SK-N-SH (cell line): ENCODE results near the gene PKNOX2. TPM values are rescaled to one million over a fixed set of nuclear protein-coding genes. Genes with fewer than 3 reads are reported as not detected.

Experiments used
- CTCF ChIA-PET: fragments of 300-600, 350-600 bp; formaldehyde crosslinking; extraction: SDS; loops from one replicate; lab custom pipeline; 2021; lab: Yijun Ruan, JAX
- POLR2A ChIA-PET: fragments of 350-600 bp; sonication (Branson Sonifier 250); formaldehyde crosslinking; extraction: SDS; loops from one replicate; lab custom pipeline; 2020; ENCODE audit warnings: antibody characterized with exemption, inconsistent platforms; lab: Yijun Ruan, JAX
- DNase-seq: peaks from one replicate; pipeline ENCODE4 v3.0.0; 2012
- H2AFZ ChIP-seq: fragments of 200-600 bp; sonication (generic); 2 replicates; pipeline ENCODE4 v1.8.1; 2016; ENCODE audit warnings: antibody characterized with exemption, mild to moderate bottlenecking, low read depth
- H3F3A ChIP-seq: fragments of 200-600 bp; sonication (generic); replicated peaks from 2 replicates; pipeline ENCODE3; 2016; ENCODE audit warnings: antibody characterized with exemption, mild to moderate bottlenecking; ENCODE audit not compliant: insufficient read depth
- H3K27ac ChIP-seq, 2 experiments: fragments of 200-500 bp in 1 of 2; fragments of 200-600 bp in 1 of 2; sonication (Bioruptor generic) in 1 of 2; sonication (generic), shearing (Covaris generic) in 1 of 2; 2 replicates each; pipeline versions ENCODE4 v1.5.1 to v1.6.1; 2014 to 2016; ENCODE audit warnings: low read depth in 2 of 2, inconsistent platforms in 1 of 2, low read length in 1 of 2, mild to moderate bottlenecking in 1 of 2, mixed read lengths in 1 of 2
- H3K27me3 ChIP-seq: fragments of 200-600 bp; sonication (generic), shearing (Covaris generic); 2 replicates; pipeline ENCODE4 v1.6.1; 2016; ENCODE audit warnings: mixed run types; ENCODE audit not compliant: insufficient read depth
- H3K36me3 ChIP-seq, 2 experiments: fragments of 200-500 bp in 1 of 2; fragments of 200-600 bp in 1 of 2; sonication (Bioruptor generic) in 1 of 2; sonication (generic) in 1 of 2; replicated peaks in 1 of 2; 2 replicates each; pipeline versions ENCODE3 to v1.5.1; 2014 to 2016; ENCODE audit warnings: low read length in 1 of 2, mild to moderate bottlenecking in 1 of 2; ENCODE audit not compliant: insufficient read depth in 2 of 2, control insufficient read depth in 1 of 2
- H3K4me1 ChIP-seq, 2 experiments: fragments of 200-500 bp in 1 of 2; fragments of 200-600 bp in 1 of 2; sonication (Bioruptor generic) in 1 of 2; sonication (generic), shearing (Covaris generic) in 1 of 2; 2 replicates each; pipeline versions ENCODE4 v1.5.1 to v1.6.1; 2014 to 2016; ENCODE audit warnings: low read depth in 1 of 2, low read length in 1 of 2, mixed run types in 1 of 2; ENCODE audit not compliant: insufficient read depth in 2 of 2, control insufficient read depth in 1 of 2
- H3K4me2 ChIP-seq: fragments of 200-600 bp; sonication (generic), shearing (Covaris generic); 2 replicates; pipeline ENCODE4 v1.6.1; 2017; ENCODE audit warnings: mixed run types
- H3K4me3 ChIP-seq, 2 experiments: fragments of 200-500 bp in 1 of 2; fragments of 200-600 bp in 1 of 2; sonication (Bioruptor generic) in 1 of 2; sonication (generic), shearing (Covaris generic) in 1 of 2; 2 replicates each; pipeline versions ENCODE4 v1.5.1 to v1.8.1; 2014 to 2016; ENCODE audit warnings: low read depth in 2 of 2, inconsistent platforms in 1 of 2, low read length in 1 of 2, mild to moderate bottlenecking in 1 of 2, mixed read lengths in 1 of 2, moderate library complexity in 1 of 2
- H3K79me2 ChIP-seq: fragments of 200-600 bp; sonication (generic); 2 replicates; pipeline ENCODE4 v1.8.1; 2017; ENCODE audit warnings: mild to moderate bottlenecking; ENCODE audit not compliant: insufficient read depth
- H3K9ac ChIP-seq: fragments of 200-600 bp; sonication (generic); 2 replicates; pipeline ENCODE4 v1.6.1; 2017; ENCODE audit warnings: mixed run types
- H3K9me2 ChIP-seq: fragments of 200-600 bp; sonication (generic); 2 replicates; pipeline ENCODE4 v1.6.1; 2017; ENCODE audit warnings: mixed run types
- H3K9me3 ChIP-seq: fragments of 200-600 bp; sonication (generic); 2 replicates; pipeline ENCODE4 v1.6.1; 2017; ENCODE audit warnings: mixed run types, mild to moderate bottlenecking, moderate library complexity
- H4K20me1 ChIP-seq: fragments of 200-600 bp; sonication (generic); 2 replicates; pipeline ENCODE4 v1.6.1; 2017; ENCODE audit warnings: mild to moderate bottlenecking, mixed run types; ENCODE audit not compliant: insufficient read depth
- ELF1 ChIP-seq: IDR thresholded peaks from 2 replicates; pipeline ENCODE4 v1.4.0; 2012
- EZH2phosphoT487 ChIP-seq: fragments of 200-600 bp; sonication (generic); IDR thresholded peaks from 2 replicates; pipeline ENCODE4 v1.6.1; 2017; ENCODE audit warnings: low read depth, mixed run types, mild to moderate bottlenecking, antibody characterized with exemption, moderate library complexity, borderline replicate concordance
- GABPA ChIP-seq: IDR thresholded peaks from 2 replicates; pipeline ENCODE4 v1.4.0; 2012; ENCODE audit warnings: low read depth, mild to moderate bottlenecking
- MAX ChIP-seq: IDR thresholded peaks from 2 replicates; pipeline ENCODE4 v1.4.0; 2012; ENCODE audit warnings: low read depth
- MEF2A ChIP-seq: IDR thresholded peaks from 2 replicates; pipeline ENCODE4 v1.4.0; 2012; ENCODE audit warnings: low read depth, borderline replicate concordance
- NFIC ChIP-seq: IDR thresholded peaks from 2 replicates; pipeline ENCODE4 v1.4.0; 2012; ENCODE audit warnings: borderline replicate concordance
- NRF1 ChIP-seq: IDR thresholded peaks from 2 replicates; pipeline ENCODE4 v1.6.1; 2012; ENCODE audit warnings: low read depth, mild to moderate bottlenecking, low read length
- RAD21 ChIP-seq: IDR thresholded peaks from 2 replicates; pipeline ENCODE4 v1.6.1; 2012; ENCODE audit warnings: mild to moderate bottlenecking, low read length
- RCOR1 ChIP-seq: fragments of 150-350 bp; IDR thresholded peaks from 2 replicates; pipeline ENCODE4 v1.6.1; 2017; ENCODE audit warnings: antibody characterized with exemption, low read length
- REST ChIP-seq: IDR thresholded peaks from 2 replicates; pipeline ENCODE4 v1.6.1; 2012; ENCODE audit warnings: mild to moderate bottlenecking, low read depth, low read length, moderate library complexity
- RFX5 ChIP-seq: IDR thresholded peaks from 2 replicates; pipeline ENCODE4 v1.6.1; 2012; ENCODE audit warnings: mild to moderate bottlenecking, improper control_type of control experiment, low read length
- WGBS: methylation state at CpG from one replicate; pipeline ENCODE4 v1.1.6; 2017; ENCODE audit warnings: low lambda C conversion rate; 5-methylcytosine and 5-hydroxymethylcytosine counted together
- polyA plus RNA-seq, 3 experiments: library from polyadenylated mRNA; depleted of rRNA; stranded (reverse); fragments of >200 nt; gene quantifications; 2 replicates each; pipeline ENCODE4 v1.2.3, GENCODE V29; 2012

PKNOX2 gene
- polyA plus RNA-seq, 1 of the 3 experiments (the other 2 are of a cell fraction), result 0.02 TPM

- H3K4me3 ChIP-seq, result no peak overlapping the region
- no peaks in the 10 kb centered on the region for H3F3A ChIP-seq
- WGBS, result 66% methylated on average over 8 of the region's 9 CpGs
- no peaks in the 10 kb centered on the region for H3K36me3 ChIP-seq
- ChIA-PET POLR2A (no interaction called here), CTCF (interaction anchor here (1.4 kb wide), 1 partner anchor 31 kb away, joined by 3 read pairs; no protein-coding TSS in a partner anchor)
- no peaks in the 10 kb centered on the region for H3K9me3 ChIP-seq
- TF ChIP-seq MAX, result no peak
- no peak for TF ChIP-seq ELF1
- no peak for TF ChIP-seq NRF1
- TF ChIP-seq NFIC, result no peak
- H4K20me1 ChIP-seq, result no peaks in the 10 kb centered on the region
- DNase-seq, result no peak
- H3K79me2 ChIP-seq, result no peaks in the 10 kb centered on the region
- H3K9me2 ChIP-seq, result no peaks in the 10 kb centered on the region
- no peak overlapping the region for H3K9ac ChIP-seq
- H3K27me3 ChIP-seq, result peaks cover 18% of the 10 kb centered on the region; the same call in 1 of the 2 replicates
- no peak overlapping the region for H3K27ac ChIP-seq
- peaks cover 0 to 7% of the 10 kb centered on the region in 2 experiments; a peak in 1 of 4 replicates for H3K4me1 ChIP-seq
- no peak overlapping the region for H2AFZ ChIP-seq
- H3K4me2 ChIP-seq, result no peak overlapping the region
Observed at GRCh38 chr11:125376117-125376516, 211.6 kb downstream of the PKNOX2 start.

- H3K79me2 ChIP-seq, result no peaks in the 10 kb centered on the region
- H4K20me1 ChIP-seq, result no peaks in the 10 kb centered on the region
- CTCF ChIA-PET, result no interaction called here
- H3K4me1 ChIP-seq, result no peaks in the 10 kb centered on the region; a peak in 1 of 4 replicates
- POLR2A ChIA-PET, result no interaction called here
- TF ChIP-seq RCOR1 (no peak), REST (no peak), MAX (no peak)
- H3K27ac ChIP-seq, result no peak overlapping the region
- no peak for DNase-seq
- no peaks in the 10 kb centered on the region for H3K9me3 ChIP-seq
- H2AFZ ChIP-seq, result no peak overlapping the region
- H3F3A ChIP-seq, result no peaks in the 10 kb centered on the region
- H3K9me2 ChIP-seq, result no peaks in the 10 kb centered on the region
- no peak overlapping the region for H3K4me3 ChIP-seq
- peaks cover 11% of the 10 kb centered on the region; the same call in 1 of the 2 replicates for H3K27me3 ChIP-seq
- H3K4me2 ChIP-seq, result no peak overlapping the region
- 49% methylated on average over 5 of the region's 5 CpGs for WGBS
- H3K36me3 ChIP-seq, result no peaks in the 10 kb centered on the region
- H3K9ac ChIP-seq, result no peak overlapping the region
Observed at GRCh38 chr11:125376856-125377255, 212.3 kb downstream of the PKNOX2 start.

GRCh38 chr11:125378083-125378482 is 213.5 kb downstream of the PKNOX2 start:
- ChIA-PET CTCF (no interaction called here), POLR2A (no interaction called here)
- H3K4me1 ChIP-seq, result no peaks in the 10 kb centered on the region
- H3K9me2 ChIP-seq, result no peaks in the 10 kb centered on the region
- no peaks in the 10 kb centered on the region for H4K20me1 ChIP-seq
- no peaks in the 10 kb centered on the region for H3K36me3 ChIP-seq
- H3K9ac ChIP-seq, result no peak overlapping the region
- no peak overlapping the region for H3K4me3 ChIP-seq
- H3K79me2 ChIP-seq, result no peaks in the 10 kb centered on the region
- H3K4me2 ChIP-seq, result no peak overlapping the region
- no peaks in the 10 kb centered on the region for H3F3A ChIP-seq
- no peak overlapping the region for H2AFZ ChIP-seq
- no peak for DNase-seq
- H3K27ac ChIP-seq, result no peak overlapping the region
- TF ChIP-seq EZH2phosphoT487 (no peak), MEF2A (no peak), GABPA (no peak), RAD21 (no peak), RCOR1 (no peak), RFX5 (no peak)
- no peaks in the 10 kb centered on the region for H3K9me3 ChIP-seq
- 60% methylated on average over 1 of the region's 7 CpGs for WGBS
- H3K27me3 ChIP-seq, result no peaks in the 10 kb centered on the region; the same call in 1 of the 2 replicates
